Transverse colon (tissue), 3 donors: ENCODE results near the gene SLC4A7.

ENCODE experiments used
- CTCF ChIP-seq, 5 experiments: fragments of 200-600 bp in 3 of 5; fragments of 450-650 bp in 2 of 5; sonication (generic) in 3 of 5; IDR thresholded peaks; 1 replicate in 2 of 5; 2 replicates in 3 of 5; pipeline ENCODE4 v1.5.1; 2016 to 2017; ENCODE audit warnings: antibody characterized with exemption in 5 of 5, inconsistent platforms in 3 of 5, mild to moderate bottlenecking in 2 of 5, moderate library complexity in 1 of 5
- POLR2A ChIP-seq: fragments of 450-650 bp; IDR thresholded peaks from one replicate; pipeline ENCODE4 v1.6.1; 2016; ENCODE audit warnings: antibody characterized with exemption, mild to moderate bottlenecking, moderate library complexity

GRCh38 chr3:27485866-27486265 lies 1.7 kb upstream of the SLC4A7 start:
- TF ChIP-seq CTCF (IDR thresholded peaks at IDR 0.05) (no peak), POLR2A (no peak)
